Stimulated activated naive CD8-positive, alpha-beta T cell treated with anti-CD3 and anti-CD28 coated beads, Interleukin-15, Interleukin-2, amounts not matched to agents 100 ng/mL and 50 ng/mL, for 24 hours (primary cell): ENCODE results near the gene TTC21B.
A peak's percentile ranks its signal among the peaks of the same experiment; 100 is the strongest.

Experiments used
- H3K27ac Mint-ChIP-seq: one replicate; pipeline ENCODE4 v1.8.0; 2021; ENCODE audit warnings: mild to moderate bottlenecking, mixed read lengths
- H3K27me3 Mint-ChIP-seq: one replicate; pipeline ENCODE4 v1.8.0; 2021; ENCODE audit warnings: mixed read lengths
- H3K36me3 Mint-ChIP-seq: one replicate; pipeline ENCODE4 v1.8.0; 2021; ENCODE audit warnings: low read depth, mixed read lengths
- H3K4me1 Mint-ChIP-seq: one replicate; pipeline ENCODE4 v1.8.0; 2021; ENCODE audit warnings: low read depth, mixed read lengths
- H3K4me3 Mint-ChIP-seq: one replicate; pipeline ENCODE4 v1.8.0; 2021; ENCODE audit warnings: mild to moderate bottlenecking, mixed read lengths
- H3K9me3 Mint-ChIP-seq: one replicate; pipeline ENCODE4 v1.8.0; 2021; ENCODE audit warnings: mixed read lengths

The TTC21B gene

GRCh38 chr2:165903406-165903805, 50.2 kb downstream of the TTC21B start:
- no peak overlapping the region for H3K27ac Mint-ChIP-seq
- peaks cover 65% of the 10 kb centered on the region for H3K36me3 Mint-ChIP-seq
- H3K4me3 Mint-ChIP-seq, result no peak overlapping the region
- H3K27me3 Mint-ChIP-seq, result no peaks in the 10 kb centered on the region
- H3K4me1 Mint-ChIP-seq, result peaks cover 8% of the 10 kb centered on the region
- H3K9me3 Mint-ChIP-seq, result no peaks in the 10 kb centered on the region

- peaks cover 8% of the 10 kb centered on the region for H3K4me1 Mint-ChIP-seq
- no peaks in the 10 kb centered on the region for H3K9me3 Mint-ChIP-seq
- no peak overlapping the region for H3K4me3 Mint-ChIP-seq
- peaks cover 65% of the 10 kb centered on the region for H3K36me3 Mint-ChIP-seq
- H3K27ac Mint-ChIP-seq, result peak overlapping the region; percentile 12
- H3K27me3 Mint-ChIP-seq, result no peaks in the 10 kb centered on the region
These were observed 50.6 kb downstream of the TTC21B start for GRCh38 chr2:165902934-165903333.

GRCh38 chr2:165901620-165902298, 51.8 kb downstream of the TTC21B start:
- Mint-ChIP-seq H3K27ac (no peak overlapping the region), H3K9me3 (no peaks in the 10 kb centered on the region), H3K4me1 (peaks cover 8% of the 10 kb centered on the region), H3K36me3 (peaks cover 67% of the 10 kb centered on the region), H3K4me3 (no peak overlapping the region), H3K27me3 (no peaks in the 10 kb centered on the region)

DNA sequence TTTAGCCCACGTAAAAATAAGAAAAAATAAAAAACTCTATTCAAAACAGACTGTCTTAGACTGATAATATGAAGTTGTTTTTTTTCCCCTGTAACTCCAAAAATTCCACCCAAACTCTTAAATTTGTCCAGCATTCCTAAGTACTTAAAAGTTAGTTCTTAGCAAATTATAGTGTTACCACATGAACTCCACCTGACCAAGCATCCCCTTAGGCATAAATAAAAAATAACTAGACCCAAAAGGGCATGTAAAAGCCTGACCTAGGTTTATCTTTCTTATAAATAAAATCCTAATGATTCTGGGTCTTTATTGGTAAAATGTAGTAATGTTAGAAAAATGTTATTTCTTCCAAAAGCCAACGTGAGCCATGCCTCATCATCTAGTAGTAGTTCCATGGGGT, 54.3 kb downstream of the TTC21B start:
- Mint-ChIP-seq H3K4me3 (no peak overlapping the region), H3K9me3 (no peaks in the 10 kb centered on the region), H3K4me1 (peaks cover 8% of the 10 kb centered on the region), H3K27me3 (no peaks in the 10 kb centered on the region), H3K36me3 (peaks cover 65% of the 10 kb centered on the region), H3K27ac (no peak overlapping the region)

DNA sequence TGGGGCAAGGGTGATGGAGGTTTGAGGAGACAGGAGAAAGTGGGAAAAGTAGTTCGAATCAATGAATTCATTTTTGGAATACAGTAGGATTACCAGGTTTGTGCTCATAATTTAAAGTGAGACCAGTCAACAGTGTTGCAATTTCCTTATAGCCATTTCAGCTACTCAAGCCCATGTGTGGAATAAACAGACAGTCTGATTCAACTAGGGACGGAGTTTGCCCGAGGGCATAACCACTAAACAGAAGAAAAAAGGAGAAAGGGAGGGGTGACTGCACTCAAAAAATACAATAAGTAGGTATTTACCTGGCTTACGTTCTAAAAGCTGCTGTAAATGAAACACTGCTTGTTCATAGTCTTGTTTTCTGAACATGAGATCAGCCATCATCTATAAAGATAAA, 55.2 kb downstream of the TTC21B start:
- peaks cover 6% of the 10 kb centered on the region for H3K4me1 Mint-ChIP-seq
- no peak overlapping the region for H3K27ac Mint-ChIP-seq
- H3K27me3 Mint-ChIP-seq, result no peaks in the 10 kb centered on the region
- H3K36me3 Mint-ChIP-seq, result peaks cover 66% of the 10 kb centered on the region
- no peak overlapping the region for H3K4me3 Mint-ChIP-seq
- no peaks in the 10 kb centered on the region for H3K9me3 Mint-ChIP-seq

GRCh38 chr2:165897726-165898125, 55.9 kb downstream of the TTC21B start:
- H3K36me3 Mint-ChIP-seq, result peaks cover 62% of the 10 kb centered on the region
- H3K27me3 Mint-ChIP-seq, result no peaks in the 10 kb centered on the region
- H3K27ac Mint-ChIP-seq, result no peak overlapping the region
- no peak overlapping the region for H3K4me3 Mint-ChIP-seq
- H3K4me1 Mint-ChIP-seq, result no peaks in the 10 kb centered on the region
- no peaks in the 10 kb centered on the region for H3K9me3 Mint-ChIP-seq

GRCh38 chr2:165897074-165897473, 56.5 kb downstream of the TTC21B start:
- no peaks in the 10 kb centered on the region for H3K4me1 Mint-ChIP-seq
- no peaks in the 10 kb centered on the region for H3K9me3 Mint-ChIP-seq
- H3K36me3 Mint-ChIP-seq, result peaks cover 64% of the 10 kb centered on the region
- H3K27me3 Mint-ChIP-seq, result no peaks in the 10 kb centered on the region
- no peak overlapping the region for H3K27ac Mint-ChIP-seq
- no peak overlapping the region for H3K4me3 Mint-ChIP-seq

DNA sequence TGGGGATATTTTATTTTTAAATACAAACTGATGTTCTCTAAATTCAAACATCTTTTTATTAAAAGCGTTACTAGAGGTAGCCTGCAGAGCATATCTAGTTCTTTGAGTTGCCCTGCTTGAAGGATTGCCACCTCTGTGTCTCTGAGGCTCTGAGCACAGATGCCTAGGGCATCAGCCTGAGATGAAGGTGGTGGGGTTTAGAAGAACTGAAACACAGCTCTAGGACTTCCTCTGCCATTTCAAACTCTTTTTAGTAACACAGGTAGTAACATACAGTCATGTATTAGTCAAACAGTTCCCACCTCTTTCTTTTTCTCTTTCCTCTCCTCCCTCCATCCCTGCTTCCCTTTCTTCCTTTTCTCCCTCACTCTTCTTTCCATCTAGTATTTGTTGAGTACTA, 57.6 kb downstream of the TTC21B start:
- H3K36me3 Mint-ChIP-seq, result peaks cover 59% of the 10 kb centered on the region
- no peaks in the 10 kb centered on the region for H3K4me1 Mint-ChIP-seq
- no peak overlapping the region for H3K4me3 Mint-ChIP-seq
- peak overlapping the region; percentile 18 for H3K27ac Mint-ChIP-seq
- no peaks in the 10 kb centered on the region for H3K27me3 Mint-ChIP-seq
- no peaks in the 10 kb centered on the region for H3K9me3 Mint-ChIP-seq

GRCh38 chr2:165893556-165893955, 60.0 kb downstream of the TTC21B start:
- Mint-ChIP-seq H3K36me3 (peaks cover 66% of the 10 kb centered on the region), H3K4me1 (peaks cover 5% of the 10 kb centered on the region), H3K4me3 (no peak overlapping the region), H3K27me3 (no peaks in the 10 kb centered on the region), H3K27ac (no peak overlapping the region), H3K9me3 (no peaks in the 10 kb centered on the region)

- Mint-ChIP-seq H3K9me3 (no peaks in the 10 kb centered on the region), H3K4me1 (peaks cover 5% of the 10 kb centered on the region), H3K4me3 (no peak overlapping the region)
These were observed 61.0 kb downstream of the TTC21B start for GRCh38 chr2:165892526-165892925.

GRCh38 chr2:165891943-165892342, 61.6 kb downstream of the TTC21B start:
- H3K4me3 Mint-ChIP-seq, result no peak overlapping the region
- H3K27me3 Mint-ChIP-seq, result no peaks in the 10 kb centered on the region
- H3K9me3 Mint-ChIP-seq, result no peaks in the 10 kb centered on the region
- H3K27ac Mint-ChIP-seq, result no peak overlapping the region
- H3K4me1 Mint-ChIP-seq, result peaks cover 5% of the 10 kb centered on the region
- H3K36me3 Mint-ChIP-seq, result peaks cover 52% of the 10 kb centered on the region

More at GRCh38 chr2:165892526-165892925, 61.0 kb downstream of the TTC21B start:
- Mint-ChIP-seq H3K27ac (no peak overlapping the region), H3K27me3 (no peaks in the 10 kb centered on the region), H3K36me3 (peaks cover 56% of the 10 kb centered on the region)

DNA sequence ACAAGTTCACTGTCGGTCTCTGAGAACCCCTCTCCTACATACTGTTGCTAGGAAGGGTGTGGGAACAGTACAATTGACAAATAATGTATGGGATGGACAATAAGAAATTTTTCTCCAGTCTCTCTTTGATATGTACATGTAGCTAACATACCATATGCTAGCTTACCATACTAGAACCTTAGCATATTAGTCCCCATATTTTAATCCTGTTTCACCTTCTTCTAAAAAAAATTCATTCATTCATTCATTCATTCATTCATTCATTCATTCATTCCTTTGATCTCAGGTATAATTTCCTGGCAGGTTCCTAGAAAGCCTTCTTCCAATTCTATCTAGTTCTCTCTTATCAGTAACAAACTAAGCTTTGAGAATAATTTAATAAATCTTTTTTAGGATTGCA, 62.2 kb downstream of the TTC21B start:
- Mint-ChIP-seq H3K4me1 (peaks cover 5% of the 10 kb centered on the region), H3K27ac (no peak overlapping the region), H3K9me3 (no peaks in the 10 kb centered on the region), H3K27me3 (no peaks in the 10 kb centered on the region), H3K36me3 (peaks cover 50% of the 10 kb centered on the region), H3K4me3 (no peak overlapping the region)

GRCh38 chr2:165889798-165890197, 63.8 kb downstream of the TTC21B start:
- Mint-ChIP-seq H3K4me1 (peaks cover 5% of the 10 kb centered on the region), H3K36me3 (peaks cover 49% of the 10 kb centered on the region), H3K4me3 (no peak overlapping the region), H3K27ac (no peak overlapping the region), H3K27me3 (no peaks in the 10 kb centered on the region), H3K9me3 (no peaks in the 10 kb centered on the region)

DNA sequence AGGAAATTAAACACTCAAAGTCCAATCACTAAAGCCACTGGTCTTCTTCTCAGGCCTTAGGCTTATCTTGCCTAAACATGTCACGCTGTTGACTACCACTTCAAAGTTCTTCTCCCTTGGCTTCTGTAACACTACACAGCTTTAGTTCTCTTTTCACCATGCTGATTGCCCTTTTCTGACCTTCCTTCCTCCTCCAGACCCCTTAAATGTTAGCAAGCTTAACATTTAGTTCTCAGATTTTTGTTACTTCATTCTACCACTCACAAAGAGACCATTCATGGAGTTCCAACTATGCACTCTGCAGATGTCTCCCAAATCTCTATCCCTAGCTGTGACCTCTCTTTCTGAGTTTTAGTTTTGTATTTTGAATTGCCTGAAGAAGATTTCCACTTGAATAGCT, 64.4 kb downstream of the TTC21B start:
- no peaks in the 10 kb centered on the region for H3K9me3 Mint-ChIP-seq
- no peak overlapping the region for H3K4me3 Mint-ChIP-seq
- peaks cover 51% of the 10 kb centered on the region for H3K36me3 Mint-ChIP-seq
- H3K4me1 Mint-ChIP-seq, result peaks cover 5% of the 10 kb centered on the region
- H3K27ac Mint-ChIP-seq, result no peak overlapping the region
- H3K27me3 Mint-ChIP-seq, result no peaks in the 10 kb centered on the region

- peaks cover 51% of the 10 kb centered on the region for H3K36me3 Mint-ChIP-seq
- H3K4me3 Mint-ChIP-seq, result no peak overlapping the region
- H3K27me3 Mint-ChIP-seq, result no peaks in the 10 kb centered on the region
- no peak overlapping the region for H3K27ac Mint-ChIP-seq
- H3K4me1 Mint-ChIP-seq, result peaks cover 5% of the 10 kb centered on the region
- no peaks in the 10 kb centered on the region for H3K9me3 Mint-ChIP-seq
These were observed 65.4 kb downstream of the TTC21B start for GRCh38 chr2:165888171-165888570.

DNA sequence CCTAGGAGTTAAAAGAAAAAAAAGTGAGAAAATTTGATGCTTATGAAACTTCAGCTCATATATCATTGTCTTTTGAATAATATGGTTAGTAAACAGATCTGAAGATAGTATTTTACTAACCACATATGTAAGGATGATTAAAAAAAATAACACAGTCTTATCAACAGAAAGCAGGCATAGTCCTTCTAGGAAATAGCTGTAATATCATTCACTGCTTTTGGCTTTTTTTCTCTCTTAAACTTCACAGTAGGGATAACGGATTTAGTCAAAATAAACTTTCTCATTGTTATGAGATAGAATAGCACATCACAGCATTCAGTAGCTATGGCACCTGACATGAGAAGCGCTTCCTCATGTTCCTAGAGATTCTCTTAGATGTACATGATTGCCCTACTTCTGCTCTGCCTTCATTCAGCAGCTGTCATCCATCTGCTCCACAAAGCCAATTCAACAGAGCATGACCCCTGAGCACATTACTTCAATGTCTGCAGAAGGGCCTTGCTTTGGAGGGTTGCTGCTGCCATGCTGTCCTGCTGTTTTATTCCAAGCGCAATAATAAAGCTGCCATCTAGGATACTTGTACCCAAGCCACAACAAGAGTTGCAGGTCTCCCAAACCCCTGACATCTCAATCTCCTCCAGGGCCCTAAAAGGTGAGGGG, 67.0 kb downstream of the TTC21B start:
- no peaks in the 10 kb centered on the region for H3K27me3 Mint-ChIP-seq
- H3K4me3 Mint-ChIP-seq, result no peak overlapping the region
- no peaks in the 10 kb centered on the region for H3K9me3 Mint-ChIP-seq
- H3K36me3 Mint-ChIP-seq, result peaks cover 45% of the 10 kb centered on the region
- peaks cover 5% of the 10 kb centered on the region for H3K4me1 Mint-ChIP-seq
- no peak overlapping the region for H3K27ac Mint-ChIP-seq
